Esophagus squamous epithelium (tissue), 4 donors: Measurements from ENCODE around the gene KCNE2.

Experiments
- CTCF ChIP-seq, 6 experiments: fragments of 450-650 bp in 4 of 6; fragments of 200-600 bp in 2 of 6; sonication (generic) in 2 of 6; IDR thresholded peaks; one replicate each; pipeline ENCODE4 v1.5.1; 2016 to 2019; ENCODE audit warnings: antibody characterized with exemption in 6 of 6, mild to moderate bottlenecking in 4 of 6, moderate library complexity in 4 of 6
- POLR2A ChIP-seq, 4 donors: fragments of 450-650 bp; IDR thresholded peaks; one replicate each; pipeline ENCODE4 v1.6.1; 2017; ENCODE audit warnings: antibody characterized with exemption in 4 of 4, mild to moderate bottlenecking in 4 of 4, moderate library complexity in 3 of 4

GRCh38 chr21:34343347-34343746 is 20.5 kb upstream of the KCNE2 start:
- TF ChIP-seq CTCF (IDR thresholded peaks at IDR 0.05) (no peak), POLR2A (IDR thresholded peaks at IDR 0.05) (no peak)
